Uterus (tissue), 2 donors: Measurements from ENCODE around the gene NOTCH3.

ENCODE experiments used
- POLR2A ChIP-seq, 2 donors: fragments of 450-650 bp; IDR thresholded peaks; one replicate each; pipeline ENCODE4 v1.6.1; 2016; ENCODE audit warnings: antibody characterized with exemption in 2 of 2, mild to moderate bottlenecking in 1 of 2, moderate library complexity in 1 of 2
- TF ChIP-seq, protein P1 (sequence below), 4 experiments: fragments of 200-600 bp in 2 of 4; fragments of 450-650 bp in 2 of 4; sonication (generic) in 2 of 4; IDR thresholded peaks; one replicate each; pipeline ENCODE4 v1.5.1; 2016 to 2019; ENCODE audit warnings: antibody characterized with exemption in 4 of 4, mild to moderate bottlenecking in 2 of 4, moderate library complexity in 1 of 4

DNA sequence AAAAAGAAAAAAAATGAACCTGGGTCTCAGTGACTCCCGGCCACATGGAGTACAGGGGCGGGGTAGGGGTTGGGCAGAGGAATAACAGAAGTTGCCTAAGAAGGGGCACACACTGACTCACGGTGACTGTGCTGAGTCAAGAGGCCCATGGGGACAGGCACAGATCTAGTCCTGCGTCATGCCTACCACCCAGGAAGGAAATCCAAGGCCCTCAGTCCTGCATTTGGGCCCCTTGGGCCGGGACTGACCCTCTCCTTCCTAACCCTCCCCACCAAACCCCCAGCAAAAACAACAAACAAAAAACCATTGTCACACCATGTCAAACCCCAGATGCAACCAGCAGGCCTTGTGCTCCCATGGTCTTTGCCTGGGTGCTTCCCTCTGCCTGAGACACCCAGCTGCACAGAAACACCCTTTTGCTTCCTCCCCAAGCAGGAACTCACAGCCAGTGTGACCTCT lies 9.6 kb upstream of the NOTCH3 start:
- TF ChIP-seq, protein P1, sequence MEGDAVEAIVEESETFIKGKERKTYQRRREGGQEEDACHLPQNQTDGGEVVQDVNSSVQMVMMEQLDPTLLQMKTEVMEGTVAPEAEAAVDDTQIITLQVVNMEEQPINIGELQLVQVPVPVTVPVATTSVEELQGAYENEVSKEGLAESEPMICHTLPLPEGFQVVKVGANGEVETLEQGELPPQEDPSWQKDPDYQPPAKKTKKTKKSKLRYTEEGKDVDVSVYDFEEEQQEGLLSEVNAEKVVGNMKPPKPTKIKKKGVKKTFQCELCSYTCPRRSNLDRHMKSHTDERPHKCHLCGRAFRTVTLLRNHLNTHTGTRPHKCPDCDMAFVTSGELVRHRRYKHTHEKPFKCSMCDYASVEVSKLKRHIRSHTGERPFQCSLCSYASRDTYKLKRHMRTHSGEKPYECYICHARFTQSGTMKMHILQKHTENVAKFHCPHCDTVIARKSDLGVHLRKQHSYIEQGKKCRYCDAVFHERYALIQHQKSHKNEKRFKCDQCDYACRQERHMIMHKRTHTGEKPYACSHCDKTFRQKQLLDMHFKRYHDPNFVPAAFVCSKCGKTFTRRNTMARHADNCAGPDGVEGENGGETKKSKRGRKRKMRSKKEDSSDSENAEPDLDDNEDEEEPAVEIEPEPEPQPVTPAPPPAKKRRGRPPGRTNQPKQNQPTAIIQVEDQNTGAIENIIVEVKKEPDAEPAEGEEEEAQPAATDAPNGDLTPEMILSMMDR (IDR thresholded peaks at IDR 0.05) = no peak
- TF ChIP-seq POLR2A (IDR thresholded peaks at IDR 0.05) = no peak
